HG03520 (cell line): Measurements from ENCODE around the gene ETV3L.
A peak's percentile ranks its signal among the peaks of the same experiment; 100 is the strongest.
"Not testable (repeated sequence)": the region's sequence is repeated elsewhere in the genome, so short reads cannot be mapped to it uniquely, and the experiment has no call there.

ENCODE experiments used
- ATAC-seq: cut with Tn5 transposase; IDR thresholded peaks from one replicate; pipeline ENCODE4 v1.9.1; 2021; ENCODE audit warnings: mild to moderate bottlenecking, moderate library complexity; ENCODE audit not compliant: unreplicated experiment

The ETV3L gene

DNA sequence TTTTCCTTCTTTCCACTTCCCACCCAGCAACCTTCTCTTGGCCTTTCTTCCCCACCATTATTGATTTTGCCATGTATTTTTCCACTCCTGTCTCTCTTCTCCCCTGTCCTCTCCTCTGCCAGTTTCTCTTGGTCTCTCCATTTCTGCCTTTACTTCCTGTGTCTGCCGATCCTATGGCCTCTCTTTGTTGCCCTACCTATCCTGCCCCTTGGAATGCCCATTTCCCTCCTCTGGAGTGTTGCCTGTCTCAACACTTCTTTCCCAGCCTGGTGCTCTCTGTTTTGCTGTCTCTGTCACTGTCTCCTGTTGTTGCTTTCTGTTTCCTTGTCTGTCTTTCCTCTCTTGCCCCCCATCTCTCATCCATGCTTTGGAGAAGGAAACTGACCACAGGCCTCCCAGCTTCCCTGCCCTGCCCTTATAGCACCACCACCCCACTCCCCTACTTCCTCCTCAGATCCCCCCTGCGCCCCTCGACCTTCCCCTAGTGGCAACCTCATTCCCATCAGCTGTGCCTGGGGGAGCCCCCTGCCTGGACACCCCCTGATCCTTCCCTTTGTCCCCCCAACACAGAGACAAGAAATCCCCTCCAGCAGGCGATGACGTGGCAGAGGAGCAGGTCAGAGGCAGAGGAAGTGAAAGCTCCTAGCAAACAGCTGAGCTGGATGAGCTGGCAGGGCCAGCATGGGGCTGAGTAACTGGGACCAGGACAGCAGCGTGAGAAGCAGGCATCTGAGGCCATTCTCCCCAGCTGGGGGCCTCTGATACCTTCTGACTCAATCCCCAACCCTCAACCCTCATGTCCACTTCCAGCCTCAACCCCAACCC is 6.6 kb upstream of the ETV3L start:
- peak; percentile 76 for ATAC-seq

DNA sequence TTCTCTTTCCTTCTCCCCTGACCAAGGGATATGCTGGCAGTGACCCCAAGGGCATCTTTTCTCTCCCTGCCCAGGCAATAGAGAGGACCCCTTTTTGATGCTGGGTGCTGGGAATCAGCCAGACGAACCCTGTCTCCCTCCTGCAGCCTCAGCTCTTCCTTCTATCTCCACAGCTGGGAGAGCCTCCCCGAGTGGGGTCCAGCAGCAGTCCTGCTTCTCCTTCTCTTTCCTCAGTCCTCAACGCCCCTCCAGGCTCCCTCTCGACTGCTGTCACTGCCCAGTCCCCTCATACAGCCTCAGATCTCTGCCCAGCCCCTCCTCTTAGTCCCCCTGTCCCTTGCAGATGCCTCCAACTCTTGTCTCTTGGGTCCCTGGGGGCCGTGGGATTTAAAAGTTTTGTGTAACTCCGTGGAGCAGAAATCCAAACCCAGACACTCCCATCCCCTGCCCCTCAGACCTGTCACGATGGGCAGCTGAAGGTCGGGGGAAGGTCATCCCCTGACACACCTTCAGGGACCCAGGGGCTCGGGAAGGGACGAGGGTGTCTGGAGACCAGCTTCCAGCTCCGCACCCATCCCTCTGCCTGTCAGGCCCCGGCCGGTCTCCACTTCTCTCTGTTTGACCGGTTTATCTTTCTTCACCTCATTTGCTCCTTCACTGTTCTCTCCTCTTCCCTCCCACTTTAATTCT is 5.8 kb upstream of the ETV3L start:
- no peak for ATAC-seq

DNA sequence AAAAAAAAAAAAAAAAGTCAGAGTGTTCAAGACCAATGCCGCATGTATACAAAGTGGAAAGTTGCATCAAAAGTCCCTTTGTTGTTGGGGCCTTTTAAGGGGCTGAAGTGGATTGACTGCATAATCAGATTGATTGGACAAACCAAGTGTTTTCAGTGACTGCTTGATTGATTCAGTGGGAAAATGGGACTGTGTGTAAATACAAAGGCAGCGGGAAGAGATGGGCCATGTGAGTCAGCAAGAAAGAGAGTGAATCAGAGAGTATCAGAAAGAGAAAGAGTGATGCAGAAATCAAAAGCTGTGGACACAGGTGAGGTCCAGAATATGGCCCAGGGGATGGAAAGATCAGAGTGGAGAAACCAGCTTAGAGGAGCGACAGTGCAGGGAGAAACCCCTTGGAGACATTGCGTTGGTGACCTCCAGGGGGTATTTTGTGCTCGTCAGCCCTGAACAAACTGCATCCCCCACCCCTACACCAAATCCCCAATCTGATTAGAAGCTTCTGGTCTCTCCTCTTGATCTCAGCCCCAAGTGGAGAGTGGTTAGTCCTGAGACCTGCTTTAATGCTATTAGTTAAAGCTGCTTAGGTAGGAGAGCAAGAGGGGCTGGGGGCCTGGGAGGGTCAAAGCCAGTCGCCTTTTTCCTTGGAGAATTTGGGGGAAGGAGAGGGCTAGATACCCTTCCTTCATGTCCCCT is 5.1 kb upstream of the ETV3L start:
- ATAC-seq: no peak

DNA sequence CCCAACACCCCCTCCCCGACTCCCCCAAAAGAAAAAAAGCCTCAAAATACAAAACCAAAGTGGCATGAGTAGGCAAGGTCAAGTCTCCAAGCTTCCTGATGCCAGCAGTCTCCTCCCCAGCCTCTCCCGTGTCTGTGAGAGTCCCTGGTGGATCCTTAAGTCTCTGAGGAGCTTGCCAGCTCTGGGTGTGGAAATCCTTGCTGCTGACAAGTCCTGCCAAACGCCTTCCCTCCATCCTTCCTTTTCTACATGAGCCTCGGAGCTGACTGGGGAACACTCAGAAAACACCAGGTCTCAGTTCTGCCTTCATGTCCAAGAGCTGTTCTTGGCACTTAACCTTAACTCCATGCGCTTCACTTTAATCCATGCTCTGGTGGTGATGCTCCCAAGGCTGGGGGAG is 3.7 kb upstream of the ETV3L start:
- no peak for ATAC-seq

DNA sequence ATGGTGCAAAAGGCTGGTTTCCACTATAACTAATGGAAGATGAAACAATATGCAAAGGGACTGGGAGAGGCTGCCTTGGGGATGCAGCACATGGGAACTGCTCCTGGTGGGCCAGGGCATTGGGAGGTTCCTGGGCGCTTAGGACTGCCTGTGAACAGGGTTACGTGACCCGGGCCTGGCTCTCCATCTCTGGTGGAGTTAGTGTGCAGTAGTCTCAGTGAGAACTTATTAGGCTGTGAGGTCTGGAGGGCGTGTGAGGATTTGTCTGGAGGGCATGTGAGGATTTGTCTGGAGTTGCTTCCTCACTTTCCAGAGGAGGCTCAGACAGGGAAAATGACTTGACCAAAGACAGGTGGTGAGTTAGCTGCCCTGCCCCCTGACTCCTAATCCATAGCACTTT is 1.5 kb upstream of the ETV3L start:
- no peak for ATAC-seq

DNA sequence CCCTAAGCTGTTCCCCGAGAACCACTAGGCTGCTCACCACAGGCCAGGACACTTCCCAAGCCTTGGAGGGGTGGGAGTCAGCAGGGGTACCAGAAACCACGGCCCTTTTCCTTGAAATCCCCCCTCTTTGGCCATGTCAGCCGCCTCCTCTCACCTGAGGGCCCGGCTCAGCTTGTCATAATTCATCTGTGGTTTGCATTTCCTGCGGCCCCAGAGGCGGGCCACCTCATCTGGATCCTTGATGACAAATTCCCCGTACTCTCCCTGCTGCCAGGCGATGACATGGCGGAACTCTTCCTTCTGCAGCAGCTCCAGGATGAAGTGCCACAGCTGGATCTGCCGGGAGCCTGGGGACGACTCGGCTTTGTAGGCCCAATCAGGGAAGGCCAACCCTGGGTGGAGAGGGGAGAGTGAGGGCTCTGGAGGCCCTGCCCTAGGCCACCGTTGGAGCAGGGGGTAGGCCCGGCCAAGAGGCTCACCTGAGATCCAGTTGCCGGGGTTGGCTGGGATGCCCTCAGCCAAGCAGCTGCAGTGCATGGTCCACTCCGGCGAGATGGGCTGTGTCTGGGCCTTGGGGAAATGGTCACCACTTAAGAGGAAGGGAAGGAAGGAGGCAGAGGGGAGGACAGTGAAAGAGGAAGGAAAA is 498 bp downstream of the ETV3L start:
- not testable (repeated sequence) for ATAC-seq

DNA sequence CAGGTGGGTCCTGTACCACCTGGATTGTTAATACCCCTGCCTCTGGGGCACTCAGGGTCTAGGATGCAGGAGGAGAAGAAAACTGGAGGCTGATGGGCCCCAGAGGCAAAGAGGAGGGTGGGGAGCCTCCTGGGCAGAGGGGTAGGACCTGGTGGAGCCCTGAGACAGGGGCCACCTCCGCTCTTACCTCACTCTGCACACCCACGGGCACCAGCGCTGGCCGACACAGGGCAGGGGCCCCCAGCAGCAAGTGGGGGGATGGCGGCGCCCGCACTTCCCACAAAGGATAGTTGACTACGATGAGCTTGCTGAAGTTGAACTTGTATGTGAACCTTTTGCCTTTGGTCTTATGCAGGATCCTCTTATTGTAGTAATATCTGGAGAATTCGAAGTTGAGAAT is 1.1 kb downstream of the ETV3L start:
- no peak for ATAC-seq

DNA sequence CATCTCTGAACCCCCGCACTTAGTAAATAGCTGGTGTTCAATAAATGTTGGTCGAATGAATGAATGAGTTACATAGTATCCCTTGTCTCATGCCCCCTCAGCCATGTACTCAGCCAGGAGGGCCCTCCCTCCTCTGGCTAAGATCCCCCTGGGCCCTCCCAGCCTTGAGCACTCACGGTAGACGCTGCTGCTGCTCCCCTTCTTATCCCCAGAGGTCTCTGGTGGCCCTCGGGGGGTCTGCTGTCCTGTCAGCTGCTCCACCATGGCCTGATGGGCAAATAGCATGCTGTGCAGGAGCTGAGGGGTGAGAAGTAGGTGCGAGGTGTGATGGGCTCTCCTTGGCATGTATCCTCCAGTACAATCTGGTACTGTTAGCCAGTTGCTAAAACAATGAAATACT is 1.9 kb downstream of the ETV3L start:
- ATAC-seq: no peak

DNA sequence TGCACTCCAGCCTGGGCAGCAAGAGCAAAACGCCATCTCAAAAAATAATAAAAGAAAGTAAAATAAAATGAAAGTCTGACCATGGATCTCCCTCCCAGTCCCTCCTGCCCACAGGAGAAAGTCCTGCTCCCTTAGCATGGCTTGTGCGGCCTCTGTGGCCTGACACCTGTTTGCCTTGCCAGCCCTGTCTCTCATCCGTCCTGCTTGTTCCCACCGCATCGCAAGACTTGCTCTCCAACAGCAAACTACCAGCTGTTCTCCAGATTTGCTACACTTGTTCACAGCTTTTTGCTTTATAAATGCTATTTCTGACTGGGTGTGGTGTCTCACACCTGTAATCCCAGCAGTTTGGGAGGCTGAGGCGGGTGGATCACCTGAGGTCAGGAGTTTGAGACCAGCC is 2.7 kb downstream of the ETV3L start:
- no peak for ATAC-seq

DNA sequence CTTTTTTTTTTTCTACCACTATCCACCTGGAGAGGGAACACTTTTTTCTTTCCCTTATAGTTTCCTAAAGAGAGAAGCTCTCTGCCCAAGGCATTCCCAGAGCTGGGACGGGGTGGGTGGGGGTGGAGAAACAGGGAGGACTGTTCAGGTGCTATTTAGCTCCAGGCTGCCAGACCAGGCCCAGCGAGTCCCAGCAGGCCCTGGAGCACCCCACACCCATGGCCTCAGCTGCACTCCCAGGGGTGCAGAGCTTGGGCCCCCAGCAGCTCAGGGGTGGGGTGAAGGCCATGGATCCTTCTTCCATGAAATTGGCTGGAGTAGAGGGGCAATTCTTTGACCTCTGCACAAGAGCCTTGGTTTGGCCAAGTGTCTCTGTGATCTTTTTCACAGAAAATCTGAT is 4.1 kb downstream of the ETV3L start:
- no peak for ATAC-seq

DNA sequence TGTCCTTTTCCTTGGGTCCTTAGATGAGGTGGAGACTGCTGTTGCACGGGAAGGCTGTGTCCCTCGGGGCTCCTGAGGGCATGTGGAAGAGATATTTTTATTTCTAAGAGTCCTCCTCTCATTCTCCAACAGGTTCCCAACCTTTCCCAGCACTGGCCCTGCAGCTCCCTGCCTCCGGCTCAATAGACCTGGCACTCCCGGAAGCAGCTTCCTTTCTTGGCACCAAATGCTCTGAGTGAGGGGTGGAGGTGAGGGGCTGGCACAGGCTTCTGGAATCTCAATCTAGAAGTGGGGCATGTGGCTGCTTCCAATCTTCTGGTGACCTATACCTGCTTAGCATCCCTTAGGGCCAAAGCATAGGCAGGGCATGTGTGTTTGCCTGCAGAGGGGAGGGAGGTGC is 4.5 kb downstream of the ETV3L start:
- no peak for ATAC-seq

DNA sequence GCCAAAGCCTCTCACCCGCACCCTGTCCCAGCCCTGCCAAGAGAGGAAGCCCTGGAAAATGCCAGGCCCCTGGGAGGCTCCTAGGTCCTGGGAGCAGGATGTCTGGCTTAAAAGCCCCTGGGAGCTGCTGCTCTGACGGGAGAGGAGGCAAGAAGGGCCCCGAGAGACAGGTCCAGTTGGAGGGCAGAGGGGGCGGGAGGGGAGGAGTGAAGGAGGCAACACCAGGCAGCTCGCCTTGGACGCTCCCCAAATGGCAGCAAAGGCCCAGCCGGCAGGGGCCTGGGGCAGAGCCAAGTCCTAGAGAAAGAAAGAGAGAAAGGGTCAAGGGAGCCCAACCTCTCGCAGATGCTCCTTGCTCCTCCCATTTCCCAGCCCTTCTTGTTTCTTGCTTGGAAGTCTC is 6.8 kb downstream of the ETV3L start:
- ATAC-seq: no peak

DNA sequence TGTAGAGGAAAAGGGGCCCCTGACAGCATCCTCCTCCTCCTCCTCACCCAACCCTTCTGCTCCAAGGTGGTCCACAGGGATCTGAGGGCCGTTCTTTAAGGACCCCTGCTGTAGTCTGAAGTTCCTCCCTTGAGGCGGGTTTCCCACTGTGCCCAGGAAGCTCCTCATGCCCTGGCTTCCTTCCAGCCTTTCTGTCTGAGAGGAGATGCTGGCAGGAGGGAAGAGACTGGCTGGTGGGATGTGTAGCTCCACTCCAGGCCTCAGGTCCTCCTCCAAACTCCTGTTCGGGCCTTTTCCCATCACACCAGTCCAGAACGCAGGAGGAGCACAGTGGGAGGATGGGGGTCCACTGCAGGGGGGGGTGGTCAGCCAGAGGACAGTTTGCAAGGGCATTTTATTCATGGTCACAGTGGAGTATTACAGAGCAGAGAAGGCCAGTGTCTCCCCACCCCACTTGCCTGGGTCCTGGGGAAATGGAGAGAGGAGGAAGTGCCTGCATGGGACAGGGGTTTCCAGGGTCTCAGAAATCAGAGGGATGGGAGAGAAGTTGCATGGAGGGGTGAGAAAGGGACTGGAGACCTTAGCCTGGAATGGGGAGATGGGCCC is 7.8 kb downstream of the ETV3L start:
- no peak for ATAC-seq

DNA sequence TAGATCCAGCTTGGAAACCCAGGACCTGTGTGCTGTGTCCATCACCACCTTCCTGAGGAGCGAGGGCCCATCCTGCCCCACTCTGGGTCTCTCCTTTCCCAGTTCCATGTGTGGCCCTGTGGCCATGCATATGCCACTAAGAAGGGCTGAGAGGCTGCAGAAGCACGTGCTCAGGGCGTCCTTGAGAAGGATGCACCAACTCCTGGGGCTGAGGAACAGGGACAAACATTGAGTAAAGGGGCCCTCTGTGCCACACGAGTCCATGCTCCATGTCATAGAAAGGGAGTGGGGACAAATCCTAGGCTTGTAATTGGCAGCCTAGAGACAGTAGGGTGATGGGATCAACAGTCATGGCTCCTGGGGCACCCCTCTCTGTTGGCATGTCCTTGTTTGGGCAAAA is 8.4 kb downstream of the ETV3L start:
- no peak for ATAC-seq

DNA sequence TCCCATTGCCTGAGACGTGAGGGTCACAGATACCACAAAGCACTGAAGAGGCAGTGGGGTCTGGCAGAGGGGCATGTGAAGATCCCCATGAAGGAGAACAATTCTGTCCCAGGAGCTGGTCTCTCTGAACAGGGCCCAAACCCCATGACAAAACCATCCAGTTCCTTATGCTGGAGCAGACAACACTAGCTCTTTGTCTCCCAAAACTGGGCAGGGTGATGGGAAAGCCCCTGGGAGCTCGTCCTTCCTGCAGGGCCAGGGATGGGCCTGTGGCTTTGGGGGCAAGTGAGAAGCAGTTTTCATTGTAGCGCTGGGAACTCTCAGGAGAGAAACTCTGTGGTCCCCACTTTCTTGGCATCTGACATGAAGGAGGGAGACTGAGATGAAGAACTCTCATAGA is 8.8 kb downstream of the ETV3L start:
- no peak for ATAC-seq

DNA sequence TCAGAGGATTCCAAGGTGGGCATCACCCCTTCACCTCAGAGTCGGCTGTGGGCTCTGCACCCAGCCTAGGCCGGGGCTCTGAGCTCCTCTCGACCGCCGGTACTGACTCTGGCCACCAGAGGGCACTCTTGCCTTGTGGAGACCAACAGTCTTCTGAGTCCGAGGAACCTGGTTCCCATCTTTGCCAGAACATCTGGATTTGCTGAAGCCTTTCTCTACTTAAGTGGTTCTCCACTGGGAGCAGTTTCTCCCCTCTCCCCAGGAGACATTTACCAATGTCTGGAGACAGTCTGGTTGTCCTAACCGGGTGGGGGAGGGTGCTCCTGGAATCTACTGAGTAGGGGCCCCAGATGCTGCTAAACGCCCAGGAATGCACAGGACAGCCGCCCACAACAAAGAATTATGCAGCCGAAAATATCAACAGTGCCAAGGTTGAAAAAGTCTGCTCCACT is 9.4 kb downstream of the ETV3L start:
- no peak for ATAC-seq

DNA sequence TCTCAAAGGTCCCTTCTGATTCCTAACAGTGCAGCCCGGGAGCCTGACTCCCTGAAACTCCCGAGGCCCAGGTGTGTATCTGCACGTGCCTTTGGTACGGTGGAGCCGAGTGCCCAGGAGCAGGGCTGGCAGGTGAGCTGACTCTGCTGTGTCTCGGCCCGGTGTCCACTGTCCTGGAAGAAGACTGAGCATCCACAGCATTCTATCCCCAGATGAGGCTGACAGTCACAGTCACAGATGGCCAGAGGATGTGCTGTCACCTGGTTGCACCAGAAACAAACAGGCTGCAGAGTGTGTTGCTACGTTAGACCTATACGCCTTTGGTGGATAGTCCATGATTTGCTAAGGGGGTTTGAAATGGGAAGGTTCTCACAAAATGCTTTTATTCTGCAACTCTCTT is 9.8 kb downstream of the ETV3L start:
- no peak for ATAC-seq

DNA sequence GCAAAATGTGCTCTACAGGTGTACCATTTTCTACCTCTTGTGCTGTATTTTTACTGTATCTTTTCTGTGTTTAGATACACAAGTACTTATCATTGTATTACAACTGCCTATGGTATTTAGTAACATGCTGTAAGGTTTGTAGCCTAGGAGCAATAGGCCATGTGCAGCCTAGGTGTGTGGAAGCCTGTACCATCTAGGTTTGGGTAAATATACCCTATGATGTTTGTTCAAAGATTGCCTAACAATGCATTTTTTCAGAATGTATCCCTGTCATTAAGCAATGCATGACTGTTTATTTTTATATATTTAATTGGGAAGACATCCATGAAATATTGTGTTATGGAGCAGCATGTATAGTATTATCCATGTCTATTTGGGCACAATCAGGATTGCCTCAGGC is 11.0 kb downstream of the ETV3L start:
- no peak for ATAC-seq

DNA sequence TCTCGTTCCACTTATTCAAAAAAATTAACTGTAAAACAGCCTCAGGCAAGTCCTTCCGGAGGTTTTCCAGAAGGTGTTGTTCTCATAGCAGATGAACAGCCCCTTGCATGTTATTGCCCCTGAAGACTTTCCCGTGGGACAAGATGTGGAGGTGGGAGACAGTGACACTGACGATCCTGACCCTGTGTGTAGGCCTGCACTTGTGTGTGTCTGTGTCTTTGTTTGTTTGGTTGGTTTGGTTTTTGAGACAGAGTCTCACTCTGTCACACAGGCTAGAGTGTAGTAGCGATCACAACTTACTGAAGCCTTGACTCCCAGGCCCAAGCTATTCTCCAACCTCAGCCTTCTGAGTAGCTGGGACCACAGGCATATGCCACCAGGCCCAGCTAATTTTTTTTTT is 12.6 kb downstream of the ETV3L start:
- no peak for ATAC-seq

DNA sequence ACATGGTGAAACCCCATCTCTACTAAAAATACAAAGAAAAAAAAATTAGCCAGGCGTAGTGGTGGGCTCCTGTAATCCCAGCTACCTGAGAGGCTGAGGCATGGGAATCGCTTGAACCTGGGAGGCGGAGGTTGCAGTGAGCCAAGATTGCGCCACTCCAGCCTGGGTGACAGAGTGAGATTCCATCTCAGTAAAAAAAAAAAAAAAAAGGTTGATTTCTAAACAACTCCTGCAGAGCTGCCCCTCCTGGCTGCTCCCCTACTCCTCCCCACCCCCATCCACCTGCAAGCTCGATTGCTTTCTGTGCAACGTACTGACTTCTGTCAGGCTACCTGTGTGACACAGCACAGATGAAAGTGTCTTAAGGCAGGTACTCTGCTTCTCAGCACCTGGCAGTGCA is 13.3 kb downstream of the ETV3L start:
- no peak for ATAC-seq

DNA sequence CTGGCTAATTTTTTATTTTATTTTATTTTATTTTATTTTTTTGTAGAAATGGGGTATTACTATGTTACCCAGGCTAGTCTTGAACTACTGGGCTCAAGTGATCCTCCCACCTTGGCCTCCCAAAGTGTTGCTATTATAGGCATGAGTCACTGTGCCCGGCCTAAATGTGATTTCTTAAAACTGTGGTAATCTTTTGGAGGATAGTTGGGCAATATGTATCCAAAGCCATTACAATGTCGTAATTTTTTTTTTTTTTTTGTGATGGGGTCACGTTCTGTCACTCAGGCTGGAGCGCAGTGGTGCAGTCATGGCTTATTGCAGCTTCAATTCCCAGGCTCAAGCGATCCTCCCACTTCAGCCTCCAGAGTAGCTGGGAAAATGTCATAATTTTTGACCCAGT is 14.2 kb downstream of the ETV3L start:
- no peak for ATAC-seq
